Stomach smooth muscle (tissue), 2 donors: ENCODE results near the gene MEMO1.
"Not testable (repeated sequence)": the region's sequence is repeated elsewhere in the genome, so short reads cannot be mapped to it uniquely, and the experiment has no call there.

Experiments
- H3K27ac ChIP-seq: one replicate; pipeline ENCODE4 v1.7.0; 2013; ENCODE audit warnings: mild to moderate bottlenecking, low read length, inconsistent platforms
- H3K27me3 ChIP-seq, 2 donors: one replicate each; pipeline ENCODE4 v1.7.0; 2013; ENCODE audit warnings: low read length in 2 of 2; ENCODE audit not compliant: insufficient read depth in 2 of 2, control insufficient read depth in 1 of 2
- H3K36me3 ChIP-seq, 2 donors: one replicate each; pipeline ENCODE4 v1.7.0; 2013; ENCODE audit warnings: low read length in 2 of 2; ENCODE audit not compliant: control insufficient read depth in 2 of 2, insufficient read depth in 2 of 2
- H3K4me1 ChIP-seq: one replicate; pipeline ENCODE4 v1.7.0; 2013; ENCODE audit warnings: low read length; ENCODE audit not compliant: control insufficient read depth, insufficient read depth
- H3K4me3 ChIP-seq, 2 donors: one replicate each; pipeline ENCODE4 v1.7.0; 2013; ENCODE audit warnings: low read length in 2 of 2
- H3K9ac ChIP-seq, 2 donors: one replicate each; pipeline ENCODE4 v1.7.0; 2013; ENCODE audit warnings: low read length in 2 of 2, mild to moderate bottlenecking in 1 of 2
- H3K9me3 ChIP-seq, 2 donors: one replicate each; pipeline ENCODE4 v1.7.0; 2013; ENCODE audit warnings: low read length in 2 of 2; ENCODE audit not compliant: control insufficient read depth in 2 of 2
- donor health status: healthy.
- donor health status: Pancreatic carcinoma.

MEMO1 gene

DNA sequence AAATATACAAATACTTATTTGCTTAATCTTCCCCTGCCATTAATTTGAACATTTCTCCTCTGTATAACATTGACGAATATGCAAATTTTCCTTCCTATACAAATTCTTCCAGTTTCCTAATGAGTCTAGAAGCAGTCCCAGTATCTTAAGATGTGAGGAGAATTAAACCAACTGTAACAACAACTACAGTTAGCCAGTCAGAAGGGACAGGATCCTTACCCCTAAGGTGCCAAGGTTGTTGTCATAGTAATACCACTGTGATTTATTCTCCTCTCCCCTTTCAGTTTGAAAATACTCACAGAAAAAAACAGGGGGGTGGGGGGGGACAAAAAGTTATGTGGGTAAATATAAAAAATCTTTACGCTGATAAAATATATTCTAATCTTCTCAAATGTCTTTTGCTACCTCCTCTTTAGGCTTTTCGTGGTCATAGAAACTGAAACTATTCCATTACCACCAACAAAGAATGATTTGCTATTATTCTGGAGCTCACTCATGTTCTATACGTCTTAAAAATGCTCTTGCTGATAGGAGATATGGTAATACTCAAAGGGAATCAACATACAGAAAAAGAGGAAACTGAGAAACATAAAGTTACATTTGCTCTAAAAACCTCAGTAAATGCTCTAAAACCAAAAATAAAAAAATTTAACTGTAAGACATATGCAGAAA is 107.6 kb downstream of the MEMO1 start:
- H3K4me3 ChIP-seq = no peak overlapping the region
- H3K9me3 ChIP-seq = no peaks in the 10 kb centered on the region
- peaks cover 5 to 12% of the 10 kb centered on the region in 2 donors for H3K36me3 ChIP-seq

GRCh38 chr2:31901900-31902299 is 108.9 kb downstream of the MEMO1 start:
- H3K4me3 ChIP-seq = no peak overlapping the region
- no peaks in the 10 kb centered on the region for H3K27me3 ChIP-seq
- peaks cover 5 to 12% of the 10 kb centered on the region in 2 donors for H3K36me3 ChIP-seq
- H3K27ac ChIP-seq = no peak overlapping the region
- no peak overlapping the region for H3K9ac ChIP-seq
- H3K4me1 ChIP-seq = no peaks in the 10 kb centered on the region
- no peaks in the 10 kb centered on the region for H3K9me3 ChIP-seq

More for the DNA sequence above, 107.6 kb downstream of the MEMO1 start:
- no peak overlapping the region for H3K27ac ChIP-seq
- H3K27me3 ChIP-seq = no peaks in the 10 kb centered on the region
- H3K4me1 ChIP-seq = no peaks in the 10 kb centered on the region
- no peak overlapping the region for H3K9ac ChIP-seq

DNA sequence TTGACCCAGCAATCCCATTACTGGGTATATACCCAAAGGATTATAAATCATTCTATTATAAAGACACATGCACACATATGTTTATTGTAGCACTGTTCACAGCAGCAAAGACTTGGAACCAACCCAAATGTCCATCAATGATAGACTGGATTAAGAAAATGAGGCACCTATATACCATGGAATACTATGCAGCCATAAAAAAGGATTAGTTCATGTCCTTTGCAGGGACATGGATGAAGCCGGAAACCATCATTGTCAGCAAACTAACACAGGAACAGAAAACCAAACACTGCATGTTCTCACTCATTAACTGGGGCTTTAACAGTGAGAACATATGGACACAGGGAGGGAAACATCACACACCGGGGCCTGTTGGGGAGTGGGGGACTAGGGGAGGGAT is 110.7 kb downstream of the MEMO1 start:
- H3K36me3 ChIP-seq = peaks cover 5 to 12% of the 10 kb centered on the region in 2 donors
- not testable (repeated sequence) for H3K9me3 ChIP-seq, H3K4me3 ChIP-seq, H3K27ac ChIP-seq, H3K4me1 ChIP-seq, H3K9ac ChIP-seq, H3K27me3 ChIP-seq

GRCh38 chr2:31898346-31898745 is 112.5 kb downstream of the MEMO1 start:
- H3K27me3 ChIP-seq, H3K4me3 ChIP-seq, H3K36me3 ChIP-seq, H3K4me1 ChIP-seq, H3K9ac ChIP-seq, H3K9me3 ChIP-seq, H3K27ac ChIP-seq: not testable (repeated sequence)

GRCh38 chr2:31897340-31897739 is 113.5 kb downstream of the MEMO1 start:
- H3K9ac ChIP-seq, H3K4me1 ChIP-seq, H3K27ac ChIP-seq, H3K9me3 ChIP-seq, H3K36me3 ChIP-seq, H3K4me3 ChIP-seq, H3K27me3 ChIP-seq: not testable (repeated sequence)

- H3K4me1 ChIP-seq = no peaks in the 10 kb centered on the region
- no peak overlapping the region for H3K4me3 ChIP-seq
- H3K27ac ChIP-seq = no peak overlapping the region
- peaks cover 0 to 2% of the 10 kb centered on the region in 2 donors for H3K36me3 ChIP-seq
- H3K27me3 ChIP-seq = no peaks in the 10 kb centered on the region
- H3K9me3 ChIP-seq = no peaks in the 10 kb centered on the region
- no peak overlapping the region for H3K9ac ChIP-seq
These were observed 114.5 kb downstream of the MEMO1 start for GRCh38 chr2:31896293-31896692.

- no peak overlapping the region for H3K4me3 ChIP-seq
- H3K9ac ChIP-seq = no peak overlapping the region
These were observed 116.2 kb downstream of the MEMO1 start for GRCh38 chr2:31894656-31895055.

DNA sequence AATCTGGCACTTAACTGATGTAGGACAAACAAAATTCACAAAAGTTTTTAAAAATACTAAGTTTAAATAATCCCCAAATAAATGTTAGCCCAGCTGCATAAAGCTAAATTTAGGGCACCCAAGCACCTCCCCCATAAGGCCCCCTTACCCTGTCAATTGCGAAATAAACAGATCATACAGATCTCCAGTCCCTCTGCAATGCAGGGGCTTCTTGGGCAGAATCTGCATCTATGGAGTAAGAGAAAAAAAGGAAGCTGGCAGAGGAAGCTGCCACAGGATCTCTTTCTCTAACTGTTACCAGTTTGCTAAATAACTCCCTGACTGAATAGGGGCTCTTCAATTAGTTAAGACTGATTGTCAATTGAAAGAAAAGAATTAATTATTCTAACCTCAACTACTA is 117.7 kb downstream of the MEMO1 start:
- H3K4me1 ChIP-seq = no peaks in the 10 kb centered on the region
- H3K27me3 ChIP-seq = no peaks in the 10 kb centered on the region
- no peak overlapping the region for H3K27ac ChIP-seq
- H3K36me3 ChIP-seq = no peaks in the 10 kb centered on the region
- H3K4me3 ChIP-seq = no peak overlapping the region
- H3K9ac ChIP-seq = no peak overlapping the region
- H3K9me3 ChIP-seq = no peaks in the 10 kb centered on the region

More at GRCh38 chr2:31894656-31895055, 116.2 kb downstream of the MEMO1 start:
- Histone ChIP-seq H3K27me3 (no peaks in the 10 kb centered on the region), H3K36me3 (peaks cover 0 to 2% of the 10 kb centered on the region in 2 donors), H3K4me1 (no peaks in the 10 kb centered on the region), H3K27ac (no peak overlapping the region), H3K9me3 (no peaks in the 10 kb centered on the region)

DNA sequence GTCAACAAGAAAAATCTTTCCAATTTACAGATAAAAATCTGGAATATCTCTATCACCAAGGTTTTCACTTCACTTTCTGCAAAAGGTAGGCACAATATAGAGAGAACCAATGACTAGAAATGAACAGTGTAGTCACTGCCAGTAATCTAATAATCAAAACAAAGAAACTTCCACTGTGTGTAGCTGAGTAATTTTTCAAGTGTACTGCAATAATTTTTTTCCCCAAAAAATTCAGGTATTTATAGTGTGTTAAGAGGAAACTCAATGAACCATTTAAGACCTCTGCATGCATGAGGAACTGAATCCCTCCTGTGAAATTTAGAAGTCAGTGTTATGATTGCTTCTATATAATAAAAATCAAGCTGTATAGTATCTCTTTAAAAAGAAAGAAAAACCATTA is 121.8 kb downstream of the MEMO1 start:
- Histone ChIP-seq H3K27me3 (no peaks in the 10 kb centered on the region), H3K9me3 (no peaks in the 10 kb centered on the region), H3K4me1 (no peaks in the 10 kb centered on the region), H3K27ac (no peak overlapping the region), H3K36me3 (no peaks in the 10 kb centered on the region), H3K4me3 (no peak overlapping the region), H3K9ac (no peak overlapping the region)

DNA sequence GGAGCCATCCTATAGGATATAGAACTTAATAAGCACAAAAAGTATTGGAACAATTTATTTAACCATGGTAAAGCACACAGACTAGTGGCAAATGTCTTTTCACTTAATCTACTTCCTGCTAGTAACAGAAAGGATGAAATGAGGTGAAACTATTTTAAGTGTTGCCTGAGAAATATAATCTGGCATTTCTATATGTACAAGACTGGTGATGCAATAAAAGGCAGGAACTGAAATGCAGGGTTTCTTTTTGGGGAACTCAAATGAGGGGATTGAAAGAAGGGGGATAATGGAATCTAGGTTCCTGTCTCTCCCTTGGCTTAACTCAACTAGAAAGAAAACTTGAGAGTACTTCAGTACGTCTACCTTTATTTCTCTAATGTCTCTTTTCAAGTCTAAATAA is 122.3 kb downstream of the MEMO1 start:
- Histone ChIP-seq H3K9me3 (no peaks in the 10 kb centered on the region), H3K9ac (no peak overlapping the region), H3K36me3 (no peaks in the 10 kb centered on the region), H3K27me3 (no peaks in the 10 kb centered on the region), H3K27ac (no peak overlapping the region), H3K4me3 (no peak overlapping the region), H3K4me1 (no peaks in the 10 kb centered on the region)

DNA sequence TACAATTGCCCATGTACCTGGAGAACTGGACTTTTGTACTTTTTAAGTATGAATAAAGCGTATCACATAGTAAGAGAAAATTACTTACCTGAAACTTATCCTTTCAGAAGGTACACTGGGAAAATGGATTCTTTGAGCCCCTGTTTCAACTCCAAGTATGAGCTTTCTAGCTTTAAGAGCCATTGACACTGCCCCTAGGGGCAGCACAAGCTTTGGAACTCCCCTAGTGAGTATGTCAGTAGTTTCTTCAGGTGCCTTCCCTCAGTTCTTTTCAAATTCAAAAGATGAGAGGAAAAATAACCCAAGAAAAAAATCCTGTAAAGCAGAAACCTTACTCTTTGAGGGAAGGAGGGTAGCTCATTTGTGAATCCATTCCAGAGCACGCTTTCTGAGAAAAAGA is 124.1 kb downstream of the MEMO1 start:
- H3K36me3 ChIP-seq = no peaks in the 10 kb centered on the region
- no peak overlapping the region for H3K4me3 ChIP-seq
- no peak overlapping the region for H3K27ac ChIP-seq
- no peaks in the 10 kb centered on the region for H3K27me3 ChIP-seq
- no peaks in the 10 kb centered on the region for H3K9me3 ChIP-seq
- no peaks in the 10 kb centered on the region for H3K4me1 ChIP-seq
- no peak overlapping the region for H3K9ac ChIP-seq
